GM12878 (cell line): ENCODE measurements around the gene COL15A1.

ENCODE experiments used
- CTCF ChIP-seq, 3 experiments: IDR thresholded peaks in 2 of 3; conservative IDR thresholded peaks in 1 of 3; 2 replicates each; pipeline ENCODE4 v1.5.1; 2011; ENCODE audit warnings: low read depth in 3 of 3, low read length in 3 of 3, mild to moderate bottlenecking in 3 of 3, control low read depth in 2 of 3, moderate library complexity in 2 of 3, inconsistent platforms in 1 of 3, mixed read lengths in 1 of 3; ENCODE audit not compliant: control insufficient read depth in 2 of 3, insufficient read depth in 1 of 3; ENCODE audit errors: extremely low read depth in 1 of 3
- POLR2A ChIP-seq: IDR thresholded peaks from 2 replicates; pipeline ENCODE4 v1.6.1; 2011; ENCODE audit warnings: low read depth, mild to moderate bottlenecking, low read length
- RAD21 ChIP-seq: IDR thresholded peaks from 2 replicates; pipeline ENCODE4 v1.6.1; 2011; ENCODE audit warnings: mild to moderate bottlenecking, low read depth, low read length, moderate library complexity; ENCODE audit not compliant: insufficient read depth
- REST ChIP-seq: IDR thresholded peaks from 2 replicates; pipeline ENCODE4 v1.6.1; 2012; ENCODE audit warnings: mild to moderate bottlenecking, low read depth, low read length

- no peak for TF ChIP-seq POLR2A
- no peak for TF ChIP-seq CTCF (IDR thresholded peaks at IDR 0.05 in 2 of 3, conservative IDR thresholded peaks at IDR 0.05 in 1 of 3; ENCODE audit: control insufficient read depth in 2 of 3, extremely low read depth in 1 of 3, insufficient read depth in 1 of 3, low read depth in 3 of 3, low read length in 3 of 3)
- TF ChIP-seq RAD21: no peak
- TF ChIP-seq REST: no peak
Observed at GRCh38 chr9:98925956-98926355, 17.8 kb upstream of the COL15A1 start.
